Panc1 (cell line): Measurements from ENCODE around the gene SCN8A. TPM values are rescaled to one million over a fixed set of nuclear protein-coding genes. Genes with fewer than 3 reads are reported as not detected.

Experiments used
- ATAC-seq: fragments of 200-7000 bp; cut with Tn5 transposase; 2 replicates; pipeline ENCODE4 v1.9.1; 2020; ENCODE audit warnings: mild to moderate bottlenecking, moderate library complexity
- BruUV-seq: library from RNA; stranded (reverse); fragments of 400-500 nt; replicated peaks from 2 replicates; lab custom pipeline; 2021; lab: Mats Ljungman, UMichigan
- CTCF ChIA-PET: fragments of 300-600 bp; sonication (Branson Sonifier 250); formaldehyde crosslinking; loops from one replicate; lab custom pipeline; 2022; ENCODE audit warnings: antibody characterized with exemption; lab: Charles Lee
- POLR2A ChIA-PET: fragments of 300-600 bp; sonication (Branson Sonifier 250); formaldehyde crosslinking; loops from one replicate; lab custom pipeline; 2022; ENCODE audit warnings: antibody characterized with exemption; lab: Charles Lee
- DNase-seq: peaks from one replicate; pipeline ENCODE4 v3.0.0-alpha.2; 2010; ENCODE audit warnings: low read depth, low spot score
- H3K27ac ChIP-seq: 2 replicates; pipeline ENCODE4 v1.5.1; 2011; ENCODE audit warnings: mild to moderate bottlenecking, low read length, inconsistent platforms
- H3K27me3 ChIP-seq: fragments of 200-500 bp; sonication (Bioruptor generic); 2 replicates; pipeline ENCODE4 v1.6.0; 2014; ENCODE audit warnings: low read length, inconsistent platforms; ENCODE audit not compliant: control insufficient read depth, insufficient read depth
- H3K36me3 ChIP-seq: fragments of 200-500 bp; sonication (Bioruptor generic); 2 replicates; pipeline ENCODE4 v1.5.1; 2014; ENCODE audit warnings: inconsistent platforms, mild to moderate bottlenecking, low read length, moderate library complexity; ENCODE audit not compliant: control insufficient read depth, insufficient read depth
- H3K4me1 ChIP-seq: 2 replicates; pipeline ENCODE4 v1.5.1; 2011; ENCODE audit warnings: inconsistent platforms, mild to moderate bottlenecking, low read length, moderate library complexity; ENCODE audit not compliant: control insufficient read depth, insufficient read depth
- H3K4me3 ChIP-seq, 2 experiments: 2 replicates each; pipeline ENCODE4 v1.5.1; 2011 to 2012; ENCODE audit warnings: low read depth in 2 of 2, low read length in 2 of 2, mild to moderate bottlenecking in 2 of 2, inconsistent platforms in 1 of 2, moderate library complexity in 1 of 2
- H3K9me3 ChIP-seq: fragments of 200-500 bp; sonication (Bioruptor generic); 2 replicates; pipeline ENCODE4 v1.5.1; 2014; ENCODE audit warnings: low read depth, mild to moderate bottlenecking, inconsistent platforms, low read length, moderate library complexity; ENCODE audit not compliant: control insufficient read depth, insufficient read depth
- CTCF ChIP-seq: fragments of 450-650 bp; IDR thresholded peaks from 2 replicates; pipeline ENCODE4 v1.5.1; 2017; ENCODE audit warnings: mild to moderate bottlenecking
- POLR2AphosphoS5 ChIP-seq: IDR thresholded peaks from 2 replicates; pipeline ENCODE4 v1.6.1; 2012; ENCODE audit warnings: mild to moderate bottlenecking, low read depth, low read length, moderate library complexity
- REST ChIP-seq, 2 experiments: IDR thresholded peaks; 2 replicates each; pipeline ENCODE4 v1.6.1; 2011 to 2012; ENCODE audit warnings: low read depth in 2 of 2, control low read depth in 1 of 2, low read length in 1 of 2, mild to moderate bottlenecking in 1 of 2, moderate library complexity in 1 of 2; ENCODE audit not compliant: insufficient read depth in 1 of 2
- SIN3A ChIP-seq: IDR thresholded peaks from 2 replicates; pipeline ENCODE4 v1.6.1; 2012; ENCODE audit warnings: low read depth, mild to moderate bottlenecking, low read length, moderate library complexity, borderline replicate concordance; ENCODE audit not compliant: insufficient read depth
- TCF7L2 ChIP-seq: IDR thresholded peaks from 2 replicates; pipeline ENCODE4 v1.6.1; 2011; ENCODE audit warnings: mild to moderate bottlenecking, low read depth, low read length, inconsistent platforms
- in situ Hi-C: cut with HindIII; loops from 2 replicates; pipeline ENCODE4 v1.10.0; 2016; ENCODE audit warnings: low sequenced_read_pairs, low pct_unique_long_range_greater_than_20kb
- intact Hi-C: fragments of 100-400 bp; cut with micrococcal nuclease; formaldehyde crosslinking; loops from one replicate; pipeline ENCODE4 v1.10.0; 2022; ENCODE audit not compliant: unreplicated experiment
- total RNA-seq: library from RNA; stranded (reverse); gene quantifications from one replicate; pipeline ENCODE4 v1.2.1, GENCODE V29; 2021; ENCODE audit not compliant: unreplicated experiment

SCN8A gene
- total RNA-seq, 1 experiment from 2014 or later = 8.6 TPM

DNA sequence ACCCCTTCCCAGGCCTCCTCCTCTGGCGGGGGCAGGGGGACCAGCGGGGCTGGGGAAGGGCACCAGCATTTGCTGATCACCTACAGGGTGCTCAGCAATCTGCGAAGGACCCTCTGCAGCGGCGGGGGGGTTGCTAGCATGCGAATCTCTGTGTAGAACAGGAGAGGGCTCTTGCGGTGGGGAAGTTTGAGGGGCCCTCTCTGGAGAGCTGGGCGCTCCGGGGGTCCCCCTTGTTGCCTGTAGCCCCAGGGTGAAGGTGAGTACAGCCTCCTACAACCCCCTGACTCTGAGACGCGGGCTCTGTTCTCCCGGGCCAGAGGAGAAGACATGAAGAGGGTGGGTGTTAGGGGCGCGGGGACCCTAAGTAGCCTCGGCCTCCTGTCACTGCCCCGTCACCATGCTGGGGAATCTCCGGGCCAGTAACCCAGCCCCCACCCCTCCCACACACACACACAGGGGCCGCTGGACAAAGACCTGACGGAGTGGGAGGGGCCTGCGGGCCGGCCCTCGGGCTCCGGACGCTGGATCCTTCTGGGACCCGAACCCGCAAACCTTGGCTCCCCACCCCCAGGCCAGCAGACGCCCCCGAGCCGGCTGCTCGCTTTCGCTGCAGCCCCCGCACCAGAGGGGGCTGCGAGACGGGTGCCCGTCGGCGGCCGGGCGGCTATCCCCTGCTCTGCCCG lies 256.8 kb downstream of the SCN8A start:
- no peak overlapping the region for H3K27ac ChIP-seq
- intact Hi-C loops = no loop called here
- peaks cover 3% of the 10 kb centered on the region for H3K4me1 ChIP-seq
- no TSS peak for BruUV-seq
- ChIA-PET CTCF (no interaction called here), POLR2A (no interaction called here)
- H3K4me3 ChIP-seq = peak overlapping the region; percentile 40 to 48
- in situ Hi-C loops = no loop called here
- peaks cover 3% of the 10 kb centered on the region; the same call in 1 of the 2 replicates for H3K27me3 ChIP-seq
- TF ChIP-seq CTCF (no peak), REST (IDR thresholded peaks at IDR 0.05; ENCODE audit: insufficient read depth in 1 of 2, low read depth in 2 of 2, low read length in 1 of 2) (no peak), SIN3A (no peak), TCF7L2 (no peak)
- no peak for DNase-seq
- H3K36me3 ChIP-seq = no peaks in the 10 kb centered on the region
- no peaks in the 10 kb centered on the region for H3K9me3 ChIP-seq
- peak; percentile 55 for ATAC-seq

DNA sequence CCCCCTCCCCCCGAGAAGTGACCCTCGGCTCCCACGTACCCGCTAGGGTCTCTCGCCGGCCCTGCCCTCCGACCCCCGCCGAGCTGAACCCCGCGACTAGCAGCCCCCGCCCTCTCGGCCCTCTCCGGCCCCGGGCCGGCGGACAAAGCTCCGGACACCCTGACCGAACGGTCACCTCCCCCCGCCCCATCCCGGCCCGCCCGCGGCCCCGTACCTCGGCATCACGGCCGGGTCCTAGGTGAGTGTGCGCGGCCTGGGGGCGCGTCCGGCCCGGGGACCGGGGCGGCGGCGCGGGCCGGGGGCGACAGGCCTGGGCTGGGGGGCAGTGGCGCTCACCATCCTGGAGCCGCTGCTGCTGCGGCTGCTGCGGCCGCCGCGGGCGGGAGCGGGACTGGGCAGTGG lies 257.3 kb downstream of the SCN8A start, which contains the start of gene FIGNL2:
FIGNL2 (minus strand) TSS at position 393 of the 402 bp plus-strand sequence. CDS start 26,305 bp downstream, outside the sequence.
- no peak for TF ChIP-seq SIN3A
- TF ChIP-seq REST (IDR thresholded peaks at IDR 0.05; ENCODE audit: insufficient read depth in 1 of 2, low read depth in 2 of 2, low read length in 1 of 2) = no peak
- TF ChIP-seq TCF7L2 = no peak
- TF ChIP-seq POLR2AphosphoS5 = no peak
- TF ChIP-seq CTCF = no peak
- peak within 1 kb of the TSS; percentile 40 to 48 for H3K4me3 ChIP-seq
- peaks cover 3% of the 10 kb centered on the region; the same call in 1 of the 2 replicates for H3K27me3 ChIP-seq
- POLR2A ChIA-PET = no interaction called here
- ATAC-seq = no peak; the same call in 1 of the 2 replicates
- intact Hi-C loops (no loop called here), in situ Hi-C loops (no loop called here)
- CTCF ChIA-PET = no interaction called here
- no TSS peak for BruUV-seq
- H3K4me1 ChIP-seq = peaks cover 3% of the 10 kb centered on the region
- no peak for DNase-seq
- H3K36me3 ChIP-seq = no peaks in the 10 kb centered on the region
- H3K27ac ChIP-seq = no peak within 1 kb of the TSS
- no peaks in the 10 kb centered on the region for H3K9me3 ChIP-seq
